HepG2 (cell line): ENCODE results near the gene FRK. TPM values are rescaled to one million over a fixed set of nuclear protein-coding genes. Genes with fewer than 3 reads are reported as not detected.

ENCODE experiments used
- ATAC-seq: fragments of 200-7000 bp; cut with Tn5 transposase; 3 replicates; pipeline ENCODE4 v1.9.1; 2020; ENCODE audit warnings: mild to moderate bottlenecking, moderate library complexity
- BruUV-seq: library from RNA; stranded (reverse); fragments of 400-500 nt; replicated peaks from 2 replicates; lab custom pipeline; 2021; lab: Mats Ljungman, UMichigan
- CTCF ChIA-PET: fragments of 300-600 bp; formaldehyde crosslinking; extraction: SDS; loops from one replicate; lab custom pipeline; 2021; ENCODE audit warnings: low total read pairs, inconsistent platforms, low intra/inter-chr PET ratio; lab: Yijun Ruan, JAX
- POLR2A ChIA-PET: fragments of 350-600 bp; sonication (Branson Sonifier 250); formaldehyde crosslinking; loops from one replicate; lab custom pipeline; 2020; ENCODE audit warnings: antibody characterized with exemption, inconsistent platforms; lab: Yijun Ruan, JAX
- DNase-seq: peaks from one replicate; pipeline ENCODE4 v3.0.0-alpha.2; 2015; ENCODE audit warnings: low spot score
- FAIRE-seq: peaks from 3 replicates; lab custom pipeline; 2011; peaks lifted over from hg19 to GRCh38; lab: Jason Lieb, UNC
- H2AFZ ChIP-seq: one replicate; pipeline ENCODE4 v1.6.1; 2011; ENCODE audit warnings: low read length, inconsistent platforms
- H3K27ac ChIP-seq: fragments of 300-600 bp; 3 replicates; pipeline ENCODE4 v1.8.0; 2011; ENCODE audit warnings: mixed run types, mild to moderate bottlenecking, mixed read lengths, low read length, inconsistent platforms; ENCODE audit not compliant: insufficient read depth; ENCODE audit errors: extremely low read length
- H3K27me3 ChIP-seq, 2 experiments: fragments of 200-600 bp in 1 of 2; 2 replicates in 1 of 2; 3 replicates in 1 of 2; pipeline versions ENCODE4 v1.6.0 to v1.8.0; 2011; ENCODE audit warnings: low read length in 2 of 2, mild to moderate bottlenecking in 2 of 2, moderate library complexity in 2 of 2, inconsistent platforms in 1 of 2; ENCODE audit not compliant: insufficient read depth in 2 of 2, control insufficient read depth in 1 of 2
- H3K36me3 ChIP-seq, 2 experiments: fragments of 200-600 bp in 1 of 2; replicated peaks in 1 of 2; 2 replicates in 1 of 2; 3 replicates in 1 of 2; pipeline versions ENCODE4 v1.5.1 to v1.8.0; 2011; ENCODE audit warnings: low read length in 2 of 2, inconsistent platforms in 1 of 2; ENCODE audit not compliant: insufficient read depth in 2 of 2, control insufficient read depth in 1 of 2
- H3K4me1 ChIP-seq: 2 replicates; pipeline ENCODE4 v1.5.1; 2012; ENCODE audit warnings: low read length, inconsistent platforms; ENCODE audit not compliant: insufficient read depth
- H3K4me2 ChIP-seq: 2 replicates; pipeline ENCODE4 v1.6.0; 2011; ENCODE audit warnings: low read depth, low read length, inconsistent platforms
- H3K4me3 ChIP-seq, 3 experiments: fragments of 200-600 bp in 1 of 3; sonication (generic), shearing (Covaris generic) in 1 of 3; replicated peaks in 1 of 3; 2 replicates each; pipeline ENCODE4 v1.5.1; 2011 to 2016; ENCODE audit warnings: low read length in 3 of 3, inconsistent platforms in 2 of 3, low read depth in 2 of 3, mild to moderate bottlenecking in 2 of 3, control low read depth in 1 of 3, mixed read lengths in 1 of 3; ENCODE audit not compliant: insufficient read depth in 1 of 3
- H3K79me2 ChIP-seq: one replicate; pipeline ENCODE4 v1.6.1; 2011; ENCODE audit warnings: low read length, inconsistent platforms; ENCODE audit not compliant: insufficient read depth
- H3K9ac ChIP-seq: 2 replicates; pipeline ENCODE4 v1.6.0; 2011; ENCODE audit warnings: mild to moderate bottlenecking, low read depth, low read length, inconsistent platforms; ENCODE audit not compliant: insufficient read depth
- H3K9me3 ChIP-seq: 2 replicates; pipeline ENCODE4 v1.5.1; 2012; ENCODE audit warnings: mild to moderate bottlenecking, low read length
- H4K20me1 ChIP-seq: 2 replicates; pipeline ENCODE4 v1.6.0; 2011; ENCODE audit warnings: inconsistent platforms, mild to moderate bottlenecking, low read length, moderate library complexity; ENCODE audit not compliant: insufficient read depth
- CENPX ChIP-seq: sonication (generic); formaldehyde crosslinking; IDR thresholded peaks from 2 replicates; pipeline ENCODE4 v1.9.0; 2021; ENCODE audit warnings: mild to moderate bottlenecking, missing genetic modification reagents, moderate library complexity
- HBP1 ChIP-seq: IDR thresholded peaks from 2 replicates; pipeline ENCODE4 v1.6.1; 2016; ENCODE audit warnings: low read depth, control low read depth
- HNRNPK ChIP-seq: fragments of 200-400 bp; formaldehyde crosslinking; IDR thresholded peaks from 2 replicates; pipeline ENCODE4 v1.6.1; 2018; ENCODE audit warnings: low read length, low read depth, moderate library complexity, mild to moderate bottlenecking; ENCODE audit not compliant: poor library complexity, severe bottlenecking
- IRX3 ChIP-seq: sonication (generic); formaldehyde crosslinking; IDR thresholded peaks from 2 replicates; pipeline ENCODE4 v1.8.1; 2023; ENCODE audit warnings: mild to moderate bottlenecking, low read depth, missing genetic modification reagents, borderline replicate concordance
- KLF16 ChIP-seq, 2 experiments: sonication (generic) in 1 of 2; formaldehyde crosslinking in 1 of 2; IDR thresholded peaks; 2 replicates each; pipeline versions ENCODE4 v1.6.1 to v1.8.0; 2016 to 2023; ENCODE audit warnings: missing genetic modification reagents in 2 of 2, missing compliant biosample characterization in 1 of 2
- MAFF ChIP-seq: IDR thresholded peaks from 2 replicates; pipeline ENCODE4 v1.6.1; 2011; ENCODE audit warnings: low read depth, low read length, improper control_type of control experiment
- MAFK ChIP-seq, 2 experiments: IDR thresholded peaks in 1 of 2; conservative IDR thresholded peaks in 1 of 2; 2 replicates each; pipeline ENCODE4 v1.6.1; 2011; ENCODE audit warnings: improper control_type of control experiment in 2 of 2, low read length in 2 of 2
- MAZ ChIP-seq, 2 experiments: sonication (generic) in 1 of 2; formaldehyde crosslinking in 1 of 2; IDR thresholded peaks; 2 replicates each; pipeline versions ENCODE4 v1.5.0 to v1.6.1; 2012 to 2020; ENCODE audit warnings: low read depth in 2 of 2, mild to moderate bottlenecking in 2 of 2, borderline replicate concordance in 1 of 2, improper control_type of control experiment in 1 of 2, low read length in 1 of 2, missing genetic modification reagents in 1 of 2, moderate library complexity in 1 of 2
- TAF1 ChIP-seq: sonication (generic); formaldehyde crosslinking; IDR thresholded peaks from 2 replicates; pipeline ENCODE4 v1.4.0; 2020; ENCODE audit warnings: missing genetic modification reagents
- TBL1XR1 ChIP-seq: fragments of 150-350 bp; IDR thresholded peaks from 2 replicates; pipeline ENCODE4 v1.6.1; 2014; ENCODE audit warnings: borderline replicate concordance, low read length; ENCODE audit not compliant: partially characterized antibody
- ZKSCAN8 ChIP-seq: IDR thresholded peaks from 2 replicates; pipeline ENCODE4 v1.6.1; 2016; ENCODE audit warnings: borderline replicate concordance, missing genetic modification reagents, missing compliant biosample characterization
- ZNF598 ChIP-seq: sonication (generic); formaldehyde crosslinking; IDR thresholded peaks from 2 replicates; pipeline ENCODE4 v1.5.1; 2020; ENCODE audit warnings: mild to moderate bottlenecking, missing genetic modification reagents, borderline replicate concordance
- WGBS: methylation state at CpG from one replicate; pipeline ENCODE4 v1.1.6; 2017; ENCODE audit warnings: low lambda C conversion rate; 5-methylcytosine and 5-hydroxymethylcytosine counted together
- in situ Hi-C: cut with HindIII; loops from 2 replicates; pipeline ENCODE4 v1.10.0; 2017; ENCODE audit warnings: low pct_unique_long_range_greater_than_20kb; ENCODE audit not compliant: extremely low pct_ligation_motif_present
- intact Hi-C: fragments of 100-400 bp; cut with micrococcal nuclease; formaldehyde crosslinking; loops from one replicate; pipeline ENCODE4 v1.10.0; 2022; ENCODE audit not compliant: unreplicated experiment
- polyA plus RNA-seq, 8 experiments: library from polyadenylated mRNA; depleted of rRNA in 3 of 8; stranded (reverse) in 7 of 8; unstranded in 1 of 8; fragments of >200 nt; fragmentation: Illumina TruSeq in 4 of 8; extraction: Trizol in 4 of 8; gene quantifications; 2 replicates each; pipeline versions ENCODE4 v1.2.1 to v1.2.3, GENCODE V29; 2011 to 2016; ENCODE audit warnings: low read depth in 4 of 8, missing spikeins in 1 of 8, mixed read lengths in 1 of 8; ENCODE audit not compliant: insufficient read depth in 1 of 8
- total RNA-seq, 5 experiments: library from RNA; depleted of rRNA; stranded (reverse); fragments of >200 nt; fragmentation: Illumina TruSeq; extraction: Trizol; gene quantifications; 2 replicates each; pipeline ENCODE4 v1.2.3, GENCODE V29; 2016; ENCODE audit warnings: low read depth in 1 of 5
- TF ChIP-seq, protein P1 (sequence below): sonication (generic); formaldehyde crosslinking; IDR thresholded peaks from 2 replicates; pipeline ENCODE4 v1.4.0; 2020; ENCODE audit warnings: missing genetic modification reagents, low read depth, mild to moderate bottlenecking, borderline replicate concordance
- TF ChIP-seq, protein P2 (sequence below): sonication (generic); formaldehyde crosslinking; IDR thresholded peaks from 2 replicates; pipeline ENCODE4 v1.5.0; 2020; ENCODE audit warnings: mild to moderate bottlenecking, missing genetic modification reagents

FRK gene
- total and polyA plus RNA-seq, 2 of the 13 experiments (the other 11 are each of a cell fraction or from before 2014, with no cell fraction given) = 1.3 to 2.9 TPM

DNA sequence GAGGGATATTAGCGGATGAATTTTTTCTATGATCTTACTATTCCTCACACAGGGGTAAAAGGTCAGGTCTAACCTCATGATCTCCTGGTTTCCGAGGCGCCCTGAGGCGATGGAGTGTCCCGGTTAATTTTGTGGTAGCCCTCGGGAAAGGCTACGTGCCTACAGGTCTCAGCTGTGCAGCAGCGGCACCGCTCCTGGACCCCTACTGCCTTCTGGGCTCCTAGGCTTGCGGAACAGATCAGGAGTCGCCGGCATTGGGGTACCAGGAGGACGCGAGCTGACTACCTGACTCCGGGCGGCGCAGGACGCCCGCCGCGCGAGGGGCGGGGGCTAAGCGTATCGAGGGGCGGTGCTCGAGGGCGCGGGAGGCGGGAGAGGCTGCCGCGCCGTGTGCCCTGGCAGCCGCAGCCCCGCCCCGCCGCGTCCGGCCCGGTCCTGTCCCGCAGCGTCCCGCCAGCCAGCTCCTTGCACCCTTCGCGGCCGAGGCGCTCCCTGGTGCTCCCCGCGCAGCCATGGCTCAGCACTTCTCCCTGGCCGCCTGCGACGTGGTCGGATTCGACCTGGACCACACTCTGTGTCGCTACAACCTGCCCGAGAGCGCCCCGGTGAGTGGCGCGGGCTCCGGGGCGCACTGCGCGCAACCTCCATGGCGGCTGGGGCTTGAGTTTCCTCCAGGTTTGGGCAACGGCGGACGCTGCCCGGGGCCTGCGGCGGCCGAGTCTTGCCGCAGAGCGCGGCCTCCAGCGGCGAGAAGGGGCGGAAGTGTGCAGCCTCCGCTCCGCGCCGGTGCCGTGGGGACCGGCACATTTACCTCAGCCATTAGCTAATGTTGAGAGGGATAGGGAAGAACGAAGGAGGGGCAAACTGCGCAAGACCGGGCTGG, 40.0 kb upstream of the FRK start, which contains the start of gene NT5DC1 (continued):
- TF ChIP-seq TBL1XR1 (no peak), ZKSCAN8 (CRISPR knock-in tag) (no peak; the same call in 1 of the 2 replicates), KLF16 (CRISPR knock-in tag; IDR thresholded peaks at IDR 0.05) (peak in 1 of 2 experiments; percentile 92; a peak in 2 of 4 replicates), HNRNPK (peak; percentile 71)
- TF ChIP-seq, protein P1, sequence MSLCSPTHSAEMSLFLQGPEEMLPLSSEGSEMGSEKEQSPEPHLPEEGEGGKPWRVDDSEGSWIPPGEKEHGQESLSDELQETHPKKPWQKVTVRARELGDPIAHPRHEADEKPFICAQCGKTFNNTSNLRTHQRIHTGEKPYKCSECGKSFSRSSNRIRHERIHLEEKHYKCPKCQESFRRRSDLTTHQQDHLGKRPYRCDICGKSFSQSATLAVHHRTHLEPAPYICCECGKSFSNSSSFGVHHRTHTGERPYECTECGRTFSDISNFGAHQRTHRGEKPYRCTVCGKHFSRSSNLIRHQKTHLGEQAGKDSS (CRISPR knock-in tag) = peak; percentile 88; the same call in 1 of the 2 replicates
- TF ChIP-seq, protein P2, sequence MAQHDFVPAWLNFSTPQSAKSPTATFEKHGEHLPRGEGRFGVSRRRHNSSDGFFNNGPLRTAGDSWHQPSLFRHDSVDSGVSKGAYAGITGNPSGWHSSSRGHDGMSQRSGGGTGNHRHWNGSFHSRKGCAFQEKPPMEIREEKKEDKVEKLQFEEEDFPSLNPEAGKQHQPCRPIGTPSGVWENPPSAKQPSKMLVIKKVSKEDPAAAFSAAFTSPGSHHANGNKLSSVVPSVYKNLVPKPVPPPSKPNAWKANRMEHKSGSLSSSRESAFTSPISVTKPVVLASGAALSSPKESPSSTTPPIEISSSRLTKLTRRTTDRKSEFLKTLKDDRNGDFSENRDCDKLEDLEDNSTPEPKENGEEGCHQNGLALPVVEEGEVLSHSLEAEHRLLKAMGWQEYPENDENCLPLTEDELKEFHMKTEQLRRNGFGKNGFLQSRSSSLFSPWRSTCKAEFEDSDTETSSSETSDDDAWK (CRISPR knock-in tag) = no peak

GRCh38 chr6:116099036-116099435, 38.3 kb upstream of the FRK start:
- intact Hi-C loops = no loop called here
- no peak overlapping the region for H3K9ac ChIP-seq
- no peak overlapping the region for H3K27ac ChIP-seq
- in situ Hi-C loops = loop anchor here (5.0 kb wide), 1 partner anchor 87 kb away; no protein-coding TSS in a partner anchor
- peak overlapping the region; percentile 86 for H3K4me2 ChIP-seq
- WGBS = 65% methylated on average over 1 of the region's 1 CpG
- TF ChIP-seq MAZ (IDR thresholded peaks at IDR 0.05; ENCODE audit: borderline replicate concordance, low read depth, low read length) (no peak), MAZ (CRISPR knock-in tag; IDR thresholded peaks at IDR 0.05; ENCODE audit: low read depth) (no peak), MAFF (peak; percentile 96), ZNF598 (no peak), HBP1 (CRISPR knock-in tag) (no peak), MAFK (conservative IDR thresholded peaks at IDR 0.05 in 1 of 2, IDR thresholded peaks at IDR 0.05 in 1 of 2; ENCODE audit: low read length in 2 of 2) (peak; percentile 92 to 94), IRX3 (CRISPR knock-in tag) (no peak), CENPX (CRISPR knock-in tag) (no peak), TAF1 (no peak)
- H4K20me1 ChIP-seq = no peaks in the 10 kb centered on the region
- ChIA-PET POLR2A (no interaction called here), CTCF (interaction anchor here (1.2 kb wide), 1 partner anchor 88 kb away, joined by 6 read pairs; no protein-coding TSS in a partner anchor)
- FAIRE-seq (no peak), ATAC-seq (no peak), DNase-seq (no peak)
- no peaks in the 10 kb centered on the region; a peak in 1 of 5 replicates for H3K27me3 ChIP-seq
- H2AFZ ChIP-seq = no peak overlapping the region
- no peaks in the 10 kb centered on the region for H3K36me3 ChIP-seq
- H3K79me2 ChIP-seq = peaks cover 24% of the 10 kb centered on the region
- H3K9me3 ChIP-seq = peaks cover 15% of the 10 kb centered on the region
- BruUV-seq = no TSS peak
- H3K4me1 ChIP-seq = peaks cover 45% of the 10 kb centered on the region
- H3K4me3 ChIP-seq = no peak overlapping the region
